K562 (cell line): ENCODE data around the gene ZNF74. TPM values are rescaled to one million over a fixed set of nuclear protein-coding genes. Genes with fewer than 3 reads are reported as not detected.

ENCODE experiments used
- ATAC-seq: fragments of 200-7000 bp; cut with Tn5 transposase; 3 replicates; pipeline ENCODE4 v1.9.1; 2020; ENCODE audit warnings: moderate library complexity
- BruUV-seq: library from RNA; stranded (reverse); fragments of 400-500 nt; replicated peaks from 2 replicates; lab custom pipeline; 2021; lab: Mats Ljungman, UMichigan
- CTCF ChIA-PET: fragments of 300-600 bp; formaldehyde crosslinking; extraction: SDS; loops from one replicate; lab custom pipeline; 2021; ENCODE audit warnings: low intra/inter-chr PET ratio; lab: Yijun Ruan, JAX
- POLR2A ChIA-PET: fragments of 300-600, 350-650 bp; sonication (Branson Sonifier 250); formaldehyde crosslinking; extraction: SDS; loops from one replicate; lab custom pipeline; 2021; ENCODE audit warnings: antibody characterized with exemption, inconsistent platforms; lab: Yijun Ruan, JAX
- DNase-seq, 4 experiments: peaks; one replicate each; pipeline versions ENCODE4 v3.0.0 to v3.0.0-alpha.2; 2011 to 2018; ENCODE audit warnings: low spot score in 3 of 4, mixed read lengths in 3 of 4; ENCODE audit errors: extremely low read depth in 1 of 4
- FAIRE-seq: peaks from 2 replicates; lab custom pipeline; 2011; peaks lifted over from hg19 to GRCh38; lab: Jason Lieb, UNC
- H2AFZ ChIP-seq: 2 replicates; pipeline ENCODE4 v1.6.0; 2011; ENCODE audit warnings: low read depth, low read length, control low read depth, inconsistent platforms
- H3K27ac ChIP-seq: fragments of 200-600 bp; 3 replicates; pipeline ENCODE4 v1.8.0; 2011; ENCODE audit warnings: low read depth, mild to moderate bottlenecking, control low read depth, inconsistent platforms, low read length, moderate library complexity, mixed read lengths; ENCODE audit errors: extremely low read depth
- H3K27me3 ChIP-seq, 2 experiments: fragments of 300-600 bp in 1 of 2; 2 replicates in 1 of 2; 3 replicates in 1 of 2; pipeline versions ENCODE4 v1.6.0 to v1.8.0; 2011; ENCODE audit warnings: inconsistent platforms in 2 of 2, low read length in 2 of 2, mild to moderate bottlenecking in 1 of 2, mixed read lengths in 1 of 2, moderate library complexity in 1 of 2; ENCODE audit not compliant: control insufficient read depth in 2 of 2, insufficient read depth in 2 of 2
- H3K36me3 ChIP-seq: fragments of 300-600 bp; 3 replicates; pipeline ENCODE4 v1.8.0; 2011; ENCODE audit warnings: mild to moderate bottlenecking, low read length, inconsistent platforms; ENCODE audit not compliant: control insufficient read depth, insufficient read depth
- H3K4me1 ChIP-seq, 2 experiments: fragments of 200-600 bp in 1 of 2; replicated peaks in 1 of 2; 2 replicates in 1 of 2; 3 replicates in 1 of 2; pipeline versions ENCODE4 v1.5.1 to v1.8.0; 2011; ENCODE audit warnings: inconsistent platforms in 2 of 2, low read length in 2 of 2, mild to moderate bottlenecking in 1 of 2, mixed read lengths in 1 of 2, moderate library complexity in 1 of 2; ENCODE audit not compliant: control insufficient read depth in 2 of 2, insufficient read depth in 2 of 2
- H3K4me2 ChIP-seq: 2 replicates; pipeline ENCODE4 v1.6.1; 2011; ENCODE audit warnings: low read length, control low read depth, inconsistent platforms, mixed read lengths; ENCODE audit not compliant: insufficient read depth
- H3K4me3 ChIP-seq: fragments of 200-600 bp; sonication (generic), shearing (Covaris generic); 2 replicates; pipeline ENCODE4 v1.5.1; 2016; ENCODE audit warnings: control low read depth, inconsistent platforms
- H3K79me2 ChIP-seq: fragments of 200-600 bp; 3 replicates; pipeline ENCODE4 v1.8.0; 2011; ENCODE audit warnings: low read length, inconsistent platforms; ENCODE audit not compliant: control insufficient read depth, insufficient read depth
- H3K9ac ChIP-seq, 2 experiments: 2 replicates each; pipeline versions ENCODE4 v1.6.0 to v1.6.1; 2011; ENCODE audit warnings: low read depth in 2 of 2, low read length in 2 of 2, control low read depth in 1 of 2, inconsistent platforms in 1 of 2, mild to moderate bottlenecking in 1 of 2, mixed read lengths in 1 of 2; ENCODE audit not compliant: insufficient read depth in 1 of 2
- H3K9me1 ChIP-seq: one replicate; pipeline ENCODE4 v1.6.0; 2011; ENCODE audit warnings: inconsistent platforms, mild to moderate bottlenecking, low read length, moderate library complexity; ENCODE audit not compliant: control insufficient read depth, insufficient read depth
- H3K9me3 ChIP-seq: replicated peaks from 2 replicates; pipeline ENCODE4 v1.5.1; 2011; ENCODE audit warnings: low read depth, low read length, inconsistent platforms; ENCODE audit not compliant: control insufficient read depth, insufficient read depth
- H4K20me1 ChIP-seq: replicated peaks from 2 replicates; pipeline ENCODE4 v1.6.1; 2011; ENCODE audit warnings: low read length, inconsistent platforms, mixed read lengths; ENCODE audit not compliant: control insufficient read depth, insufficient read depth
- CHD4 ChIP-seq: fragments of 200-600 bp; sonication (generic); IDR thresholded peaks from 3 replicates; pipeline ENCODE4 v1.6.1; 2012; ENCODE audit warnings: low read depth, mild to moderate bottlenecking, mixed read lengths, low read length, inconsistent platforms; ENCODE audit not compliant: insufficient read depth, insufficient replicate concordance, poor library complexity, severe bottlenecking
- FOXJ2 ChIP-seq: fragments of 200-800 bp; sonication (Bioruptor generic); IDR thresholded peaks from 2 replicates; pipeline ENCODE4 v1.6.1; 2016; ENCODE audit warnings: missing genetic modification characterization, missing compliant biosample characterization
- FOXK2 ChIP-seq, 2 experiments: fragments of 450-650 bp; IDR thresholded peaks in 1 of 2; conservative IDR thresholded peaks in 1 of 2; 2 replicates each; pipeline ENCODE4 v1.6.1; 2016; ENCODE audit warnings: low read depth in 2 of 2, mild to moderate bottlenecking in 1 of 2
- GATAD2A ChIP-seq: fragments of 450-650 bp; IDR thresholded peaks from 2 replicates; pipeline ENCODE4 v1.6.1; 2017
- KAT8 ChIP-seq: fragments of 450-650 bp; IDR thresholded peaks from 2 replicates; pipeline ENCODE4 v1.6.1; 2016; ENCODE audit warnings: low read depth, mild to moderate bottlenecking
- KDM4B ChIP-seq, 2 experiments: fragments of 450-650 bp in 1 of 2; sonication (generic) in 1 of 2; IDR thresholded peaks; 2 replicates each; pipeline ENCODE4 v1.6.1; 2016 to 2017; ENCODE audit warnings: borderline replicate concordance in 2 of 2, antibody characterized with exemption in 1 of 2, low read depth in 1 of 2, mild to moderate bottlenecking in 1 of 2
- LARP7 ChIP-seq: fragments of 450-650 bp; IDR thresholded peaks from 2 replicates; pipeline ENCODE4 v1.6.1; 2016
- ZNF134 ChIP-seq: fragments of 250-450 bp; sonication (Bioruptor Pico); conservative IDR thresholded peaks from 2 replicates; pipeline ENCODE4 v1.4.0; 2020
- ZNF165 ChIP-seq: fragments of 250-450 bp; sonication (Bioruptor Pico); IDR thresholded peaks from 2 replicates; pipeline ENCODE4 v1.4.0; 2020; ENCODE audit warnings: borderline replicate concordance
- ZNF449 ChIP-seq: fragments of 250-450 bp; sonication (Bioruptor Pico); IDR thresholded peaks from 2 replicates; pipeline ENCODE4 v1.8.0; 2022; ENCODE audit warnings: moderate library complexity, mild to moderate bottlenecking, inconsistent platforms
- ZNF76 ChIP-seq: fragments of 250-450 bp; sonication (Bioruptor Pico); IDR thresholded peaks from 2 replicates; pipeline ENCODE4 v1.4.0; 2020; ENCODE audit warnings: mild to moderate bottlenecking, moderate library complexity, borderline replicate concordance
- WGBS: fragments of 100-300 bp; shearing (Covaris generic); methylation state at CpG from one replicate; pipeline ENCODE4 v1.1.6; 2016; ENCODE audit warnings: low coverage, mixed read lengths; ENCODE audit not compliant: insufficient coverage; ENCODE audit errors: missing lambda C conversion rate; 5-methylcytosine and 5-hydroxymethylcytosine counted together
- in situ Hi-C: fragments of 300-500 bp; cut with MboI; formaldehyde crosslinking; loops from 4 replicates; pipeline ENCODE4 v1.15.0; 2018; ENCODE audit warnings: inconsistent platforms, mixed read lengths
- intact Hi-C: fragments of 100-400 bp; cut with micrococcal nuclease; formaldehyde crosslinking; loops from 2 replicates; pipeline ENCODE4 v1.14.2; 2022
- polyA plus RNA-seq, 8 experiments: library from polyadenylated mRNA; depleted of rRNA in 4 of 8; stranded (reverse) in 5 of 8; unstranded in 3 of 8; fragments of >200 nt; fragmentation: Nextera tagmentation in 2 of 8; fragmentation: Illumina TruSeq in 1 of 8; extraction: Ambion mirVana in 2 of 8; extraction: Trizol in 1 of 8; gene quantifications; 2 replicates each; pipeline versions ENCODE4 v1.2.1 to v1.2.3, GENCODE V29; 2011 to 2014; ENCODE audit warnings: inconsistent platforms in 1 of 8, missing spikeins in 1 of 8
- total RNA-seq, 7 experiments: library from RNA; depleted of rRNA in 6 of 7; stranded (reverse); fragments of >200 nt in 6 of 7; fragmentation: Illumina TruSeq in 2 of 7; extraction: Trizol in 2 of 7; gene quantifications; 2 replicates each; pipeline versions ENCODE4 v1.2.1 to v1.2.3, GENCODE V29; 2011 to 2021; ENCODE audit warnings: low replicate concordance in 1 of 7
- TF ChIP-seq, protein P1 (sequence below): fragments of 150-350 bp; conservative IDR thresholded peaks from 2 replicates; pipeline ENCODE4 v1.6.1; 2014; ENCODE audit warnings: low read length
- TF ChIP-seq, protein P2 (sequence below): sonication (generic); formaldehyde crosslinking; IDR thresholded peaks from 2 replicates; pipeline ENCODE4 v1.4.0; 2020; ENCODE audit warnings: mild to moderate bottlenecking, missing genetic modification reagents
- TF ChIP-seq, protein P3 (sequence below): IDR thresholded peaks from 2 replicates; pipeline ENCODE4 v1.6.1; 2011; ENCODE audit not compliant: insufficient read length; ENCODE audit errors: extremely low read depth

Gene ZNF74
- total and polyA plus RNA-seq, 9 of the 15 experiments (the other 6 are each of a cell fraction or from before 2014, with no cell fraction given), result 2.4 to 53.5 (median 31.5) TPM

GRCh38 chr22:20423906-20424551, 30.1 kb downstream of the ZNF74 start (continued):
- TF ChIP-seq KAT8 (no peak), ZNF165 (CRISPR knock-in tag) (0 out of 2 replicates have a peak, but pooled peaks have one; percentile 56), ZNF76 (no peak), KDM4B (IDR thresholded peaks at IDR 0.05; ENCODE audit: borderline replicate concordance in 2 of 2, low read depth in 1 of 2) (peak in 1 of 2 experiments; percentile 51; a peak in 1 of 4 replicates)

GRCh38 chr22:20424568-20424931, 30.6 kb downstream of the ZNF74 start:
- DNase-seq (no peak), FAIRE-seq (no peak), ATAC-seq (no peak)
- Histone ChIP-seq H3K4me2 (no peak overlapping the region), H4K20me1 (peaks cover 37% of the 10 kb centered on the region), H2AFZ (no peak overlapping the region), H3K9ac (peak overlapping the region in 1 of 2 experiments; percentile 70; a peak in 1 of 4 replicates), H3K27me3 (peaks cover 45 to 72% of the 10 kb centered on the region in 2 experiments; a peak in 4 of 5 replicates), H3K36me3 (no peaks in the 10 kb centered on the region), H3K9me1 (peaks cover 6% of the 10 kb centered on the region), H3K27ac (no peak overlapping the region), H3K4me1 (peaks cover 7 to 44% of the 10 kb centered on the region in 2 experiments), H3K9me3 (no peaks in the 10 kb centered on the region), H3K79me2 (no peaks in the 10 kb centered on the region), H3K4me3 (no peak overlapping the region)
- no TSS peak for BruUV-seq
- 39% methylated on average over 15 of the region's 15 CpGs for WGBS
- ChIA-PET CTCF (no interaction called here), POLR2A (no interaction called here)
- intact Hi-C loops (no loop called here), in situ Hi-C loops (loop anchor here (5.0 to 25.0 kb wide), 3 partner anchors 33 to 1887 kb away; partner anchors contain the start of gene TMEM191B)
- TF ChIP-seq, protein P1, sequence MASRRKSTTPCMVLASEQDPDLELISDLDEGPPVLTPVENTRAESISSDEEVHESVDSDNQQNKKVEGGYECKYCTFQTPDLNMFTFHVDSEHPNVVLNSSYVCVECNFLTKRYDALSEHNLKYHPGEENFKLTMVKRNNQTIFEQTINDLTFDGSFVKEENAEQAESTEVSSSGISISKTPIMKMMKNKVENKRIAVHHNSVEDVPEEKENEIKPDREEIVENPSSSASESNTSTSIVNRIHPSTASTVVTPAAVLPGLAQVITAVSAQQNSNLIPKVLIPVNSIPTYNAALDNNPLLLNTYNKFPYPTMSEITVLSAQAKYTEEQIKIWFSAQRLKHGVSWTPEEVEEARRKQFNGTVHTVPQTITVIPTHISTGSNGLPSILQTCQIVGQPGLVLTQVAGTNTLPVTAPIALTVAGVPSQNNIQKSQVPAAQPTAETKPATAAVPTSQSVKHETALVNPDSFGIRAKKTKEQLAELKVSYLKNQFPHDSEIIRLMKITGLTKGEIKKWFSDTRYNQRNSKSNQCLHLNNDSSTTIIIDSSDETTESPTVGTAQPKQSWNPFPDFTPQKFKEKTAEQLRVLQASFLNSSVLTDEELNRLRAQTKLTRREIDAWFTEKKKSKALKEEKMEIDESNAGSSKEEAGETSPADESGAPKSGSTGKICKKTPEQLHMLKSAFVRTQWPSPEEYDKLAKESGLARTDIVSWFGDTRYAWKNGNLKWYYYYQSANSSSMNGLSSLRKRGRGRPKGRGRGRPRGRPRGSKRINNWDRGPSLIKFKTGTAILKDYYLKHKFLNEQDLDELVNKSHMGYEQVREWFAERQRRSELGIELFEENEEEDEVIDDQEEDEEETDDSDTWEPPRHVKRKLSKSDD, result no peak
- TF ChIP-seq, protein P2, sequence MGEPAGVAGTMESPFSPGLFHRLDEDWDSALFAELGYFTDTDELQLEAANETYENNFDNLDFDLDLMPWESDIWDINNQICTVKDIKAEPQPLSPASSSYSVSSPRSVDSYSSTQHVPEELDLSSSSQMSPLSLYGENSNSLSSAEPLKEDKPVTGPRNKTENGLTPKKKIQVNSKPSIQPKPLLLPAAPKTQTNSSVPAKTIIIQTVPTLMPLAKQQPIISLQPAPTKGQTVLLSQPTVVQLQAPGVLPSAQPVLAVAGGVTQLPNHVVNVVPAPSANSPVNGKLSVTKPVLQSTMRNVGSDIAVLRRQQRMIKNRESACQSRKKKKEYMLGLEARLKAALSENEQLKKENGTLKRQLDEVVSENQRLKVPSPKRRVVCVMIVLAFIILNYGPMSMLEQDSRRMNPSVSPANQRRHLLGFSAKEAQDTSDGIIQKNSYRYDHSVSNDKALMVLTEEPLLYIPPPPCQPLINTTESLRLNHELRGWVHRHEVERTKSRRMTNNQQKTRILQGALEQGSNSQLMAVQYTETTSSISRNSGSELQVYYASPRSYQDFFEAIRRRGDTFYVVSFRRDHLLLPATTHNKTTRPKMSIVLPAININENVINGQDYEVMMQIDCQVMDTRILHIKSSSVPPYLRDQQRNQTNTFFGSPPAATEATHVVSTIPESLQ (CRISPR knock-in tag), result no peak
- TF ChIP-seq LARP7, result no peak
- TF ChIP-seq GATAD2A, result no peak
- TF ChIP-seq, protein P3, sequence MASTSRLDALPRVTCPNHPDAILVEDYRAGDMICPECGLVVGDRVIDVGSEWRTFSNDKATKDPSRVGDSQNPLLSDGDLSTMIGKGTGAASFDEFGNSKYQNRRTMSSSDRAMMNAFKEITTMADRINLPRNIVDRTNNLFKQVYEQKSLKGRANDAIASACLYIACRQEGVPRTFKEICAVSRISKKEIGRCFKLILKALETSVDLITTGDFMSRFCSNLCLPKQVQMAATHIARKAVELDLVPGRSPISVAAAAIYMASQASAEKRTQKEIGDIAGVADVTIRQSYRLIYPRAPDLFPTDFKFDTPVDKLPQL, result no peak
- no peak for TF ChIP-seq FOXJ2 (tag)
- TF ChIP-seq FOXK2 (conservative IDR thresholded peaks at IDR 0.05 in 1 of 2, IDR thresholded peaks at IDR 0.05 in 1 of 2; ENCODE audit: low read depth in 2 of 2), result no peak
- TF ChIP-seq CHD4, result no peak
- TF ChIP-seq ZNF449, result no peak
- no peak for TF ChIP-seq ZNF134 (CRISPR knock-in tag)
